Breast epithelium (tissue), 4 donors: ENCODE measurements around the gene PARVB. TPM values are rescaled to one million over a fixed set of nuclear protein-coding genes. Genes with fewer than 3 reads are reported as not detected.

Experiments
- DNase-seq, 2 donors: peaks; one replicate each; pipeline ENCODE4 v3.0.0-alpha.2; 2019; ENCODE audit warnings: low spot score in 2 of 2
- H3K27ac ChIP-seq, 2 donors: fragments of 200-600 bp; sonication (generic) in 1 of 2; one replicate each; pipeline ENCODE4 v1.5.1; 2016 to 2019; ENCODE audit warnings: mild to moderate bottlenecking in 1 of 2
- H3K27me3 ChIP-seq, 2 donors: fragments of 200-600 bp; sonication (generic) in 1 of 2; one replicate each; pipeline versions ENCODE4 v1.5.1 to v1.6.0; 2017 to 2019; ENCODE audit warnings: control low read depth in 1 of 2, mild to moderate bottlenecking in 1 of 2
- H3K36me3 ChIP-seq: fragments of 200-600 bp; one replicate; pipeline ENCODE4 v1.5.1; 2019
- H3K4me1 ChIP-seq, 2 donors: fragments of 200-600 bp; sonication (generic); one replicate each; pipeline ENCODE4 v1.5.1; 2016 to 2019; ENCODE audit warnings: control low read depth in 1 of 2
- H3K4me3 ChIP-seq, 3 donors: fragments of 200-600 bp; sonication (generic); 1 replicate in 2 of 3; 2 replicates in 1 of 3; pipeline ENCODE4 v1.5.1; 2016 to 2019; ENCODE audit warnings: mild to moderate bottlenecking in 3 of 3, moderate library complexity in 2 of 3
- H3K9me3 ChIP-seq, 2 donors: fragments of 200-600 bp; sonication (generic) in 1 of 2; one replicate each; pipeline ENCODE4 v1.5.1; 2016 to 2019; ENCODE audit warnings: control low read depth in 1 of 2
- POLR2A ChIP-seq: fragments of 450-650 bp; IDR thresholded peaks from one replicate; pipeline ENCODE4 v1.6.1; 2016; ENCODE audit warnings: antibody characterized with exemption, mild to moderate bottlenecking, moderate library complexity
- POLR2AphosphoS5 ChIP-seq, 3 donors: sonication (generic); formaldehyde crosslinking; IDR thresholded peaks; one replicate each; pipeline ENCODE4 v1.6.1; 2017; ENCODE audit warnings: antibody characterized with exemption in 3 of 3
- intact Hi-C: fragments of 100-400 bp; cut with DNase I; formaldehyde crosslinking; loops from one replicate; pipeline ENCODE4 v1.15.1; 2023; ENCODE audit warnings: low total_unique reads
- total RNA-seq, 3 donors: library from RNA; depleted of rRNA; stranded (reverse); fragments of >200 nt; gene quantifications; one replicate each; pipeline ENCODE4 v1.1.0, GENCODE V29; 2016
- TF ChIP-seq, protein P1 (sequence below), 3 donors: fragments of 450-650 bp; IDR thresholded peaks; one replicate each; pipeline ENCODE4 v1.5.1; 2016 to 2017; ENCODE audit warnings: antibody characterized with exemption in 3 of 3, mild to moderate bottlenecking in 3 of 3, moderate library complexity in 3 of 3

The PARVB gene
- total RNA-seq, 3 donors from 2014 or later: 12.3 to 57.6 (median 21.6) TPM

DNA sequence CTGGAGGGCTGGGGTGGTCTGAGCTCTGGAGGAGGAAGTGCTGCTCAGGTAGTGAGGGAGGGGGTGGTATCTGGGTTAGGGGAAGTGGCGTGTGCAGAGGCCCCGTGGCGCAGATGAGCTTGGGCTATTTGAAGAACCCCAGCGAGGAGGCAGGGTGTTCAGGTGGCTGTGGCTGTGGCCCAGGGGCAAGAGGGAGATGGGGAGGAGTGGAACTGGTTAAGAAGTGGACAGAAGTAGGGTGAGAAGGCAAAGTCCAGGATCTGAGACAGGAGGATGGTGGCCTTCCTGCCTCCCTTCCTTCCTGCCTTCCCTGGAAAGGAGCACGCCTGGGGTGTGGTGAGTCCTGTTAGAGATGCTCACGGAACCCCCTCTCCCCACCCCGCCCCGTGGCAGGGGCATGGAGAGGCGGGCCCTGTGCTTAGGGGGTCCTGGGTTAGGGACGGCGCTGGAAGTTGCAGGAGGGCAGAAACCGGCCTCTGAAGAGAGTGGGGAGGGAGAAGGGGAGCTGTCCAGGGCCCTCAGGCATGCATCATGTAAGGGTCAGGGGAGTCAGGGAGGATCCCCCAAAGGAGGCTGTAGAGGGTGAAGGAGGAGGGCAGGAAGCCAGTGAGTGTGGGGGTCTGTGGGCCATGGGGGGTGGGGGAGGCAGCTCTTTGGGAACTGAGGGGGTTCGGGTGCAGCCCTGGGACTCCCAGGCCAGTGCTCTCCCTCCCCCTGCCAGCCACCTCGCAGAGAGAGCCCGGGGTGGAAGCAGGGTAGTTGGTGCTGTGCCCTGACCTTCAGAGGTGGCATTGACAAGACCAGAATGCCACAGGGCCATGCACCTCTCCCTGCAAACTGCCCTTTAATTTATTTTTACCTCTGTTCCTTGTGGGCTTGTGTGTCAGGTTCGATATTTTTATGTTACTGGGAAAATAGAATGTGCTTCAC, 92.9 kb downstream of the PARVB start:
- DNase-seq: no peak
- no peak overlapping the region for H3K4me3 ChIP-seq
- H3K36me3 ChIP-seq: no peaks in the 10 kb centered on the region
- H3K27ac ChIP-seq: no peak overlapping the region
- H3K9me3 ChIP-seq: peaks cover 9% of the 10 kb centered on the region in 2 donors
- no peaks in the 10 kb centered on the region for H3K27me3 ChIP-seq
- intact Hi-C loops: no loop called here
- TF ChIP-seq, protein P1, sequence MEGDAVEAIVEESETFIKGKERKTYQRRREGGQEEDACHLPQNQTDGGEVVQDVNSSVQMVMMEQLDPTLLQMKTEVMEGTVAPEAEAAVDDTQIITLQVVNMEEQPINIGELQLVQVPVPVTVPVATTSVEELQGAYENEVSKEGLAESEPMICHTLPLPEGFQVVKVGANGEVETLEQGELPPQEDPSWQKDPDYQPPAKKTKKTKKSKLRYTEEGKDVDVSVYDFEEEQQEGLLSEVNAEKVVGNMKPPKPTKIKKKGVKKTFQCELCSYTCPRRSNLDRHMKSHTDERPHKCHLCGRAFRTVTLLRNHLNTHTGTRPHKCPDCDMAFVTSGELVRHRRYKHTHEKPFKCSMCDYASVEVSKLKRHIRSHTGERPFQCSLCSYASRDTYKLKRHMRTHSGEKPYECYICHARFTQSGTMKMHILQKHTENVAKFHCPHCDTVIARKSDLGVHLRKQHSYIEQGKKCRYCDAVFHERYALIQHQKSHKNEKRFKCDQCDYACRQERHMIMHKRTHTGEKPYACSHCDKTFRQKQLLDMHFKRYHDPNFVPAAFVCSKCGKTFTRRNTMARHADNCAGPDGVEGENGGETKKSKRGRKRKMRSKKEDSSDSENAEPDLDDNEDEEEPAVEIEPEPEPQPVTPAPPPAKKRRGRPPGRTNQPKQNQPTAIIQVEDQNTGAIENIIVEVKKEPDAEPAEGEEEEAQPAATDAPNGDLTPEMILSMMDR (IDR thresholded peaks at IDR 0.05): no peak
- TF ChIP-seq POLR2AphosphoS5 (IDR thresholded peaks at IDR 0.05) (no peak), POLR2A (no peak)
- H3K4me1 ChIP-seq: no peaks in the 10 kb centered on the region

DNA sequence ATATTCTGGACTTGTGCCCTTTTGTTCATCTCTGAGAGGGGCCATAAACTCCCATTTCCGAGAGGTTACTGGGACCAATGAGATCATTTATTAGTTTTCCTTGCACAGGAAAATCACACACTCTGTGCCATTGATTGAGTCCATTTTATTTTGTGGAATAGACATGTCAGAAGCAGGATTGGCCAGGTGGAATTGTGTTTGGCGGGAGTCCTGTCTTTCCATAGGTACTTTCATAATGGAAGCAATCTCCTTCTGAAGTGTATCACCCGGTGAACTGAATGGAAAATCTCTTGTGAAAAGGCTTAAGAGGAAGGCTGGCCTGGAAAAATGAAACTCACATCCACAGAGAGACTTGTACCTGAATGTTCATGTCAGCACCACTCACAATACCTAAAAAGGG, 93.6 kb downstream of the PARVB start:
- TF ChIP-seq POLR2AphosphoS5 (IDR thresholded peaks at IDR 0.05) (no peak), POLR2A (no peak)
- TF ChIP-seq, protein P1 (IDR thresholded peaks at IDR 0.05): no peak
- Histone ChIP-seq H3K27me3 (no peaks in the 10 kb centered on the region), H3K9me3 (peaks cover 9% of the 10 kb centered on the region in 2 donors), H3K4me3 (no peak overlapping the region), H3K4me1 (no peaks in the 10 kb centered on the region), H3K27ac (no peak overlapping the region), H3K36me3 (no peaks in the 10 kb centered on the region)
- DNase-seq: no peak
- intact Hi-C loops: no loop called here

DNA sequence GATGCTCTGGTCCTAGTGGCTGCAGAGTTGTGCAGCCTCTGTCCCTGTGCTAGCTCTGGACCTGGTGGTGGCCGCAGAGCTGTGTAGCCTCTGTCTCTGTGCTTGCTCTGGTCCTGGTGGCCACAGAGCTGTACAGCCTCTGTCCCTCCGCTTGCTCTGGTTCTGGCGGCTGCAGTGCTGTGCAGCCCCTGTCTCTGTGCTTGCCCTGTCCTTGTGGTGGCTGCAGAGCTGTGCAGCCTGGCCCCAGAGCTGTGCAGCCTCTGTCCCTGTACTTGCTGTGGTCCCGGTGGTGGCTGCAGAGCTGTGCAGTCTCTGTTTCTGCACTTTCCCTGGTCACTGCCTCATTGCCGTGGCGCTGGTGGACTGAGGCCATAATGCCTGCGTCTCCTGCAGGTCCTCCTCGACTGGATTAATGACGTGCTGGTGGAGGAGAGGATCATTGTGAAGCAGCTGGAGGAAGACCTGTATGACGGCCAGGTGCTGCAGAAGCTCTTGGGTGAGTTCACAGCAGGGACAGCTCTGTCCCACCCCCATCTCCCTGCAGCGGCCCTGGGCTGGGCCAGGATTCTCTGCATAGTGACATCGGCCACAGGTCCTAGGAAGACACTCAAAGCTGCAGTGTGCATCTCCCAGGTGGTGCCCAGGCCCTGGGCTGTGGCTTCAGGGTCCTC, 94.7 kb downstream of the PARVB start:
- H3K27me3 ChIP-seq: no peaks in the 10 kb centered on the region
- no peak overlapping the region for H3K27ac ChIP-seq
- H3K36me3 ChIP-seq: no peaks in the 10 kb centered on the region
- H3K4me3 ChIP-seq: no peak overlapping the region
- no peaks in the 10 kb centered on the region for H3K4me1 ChIP-seq
- intact Hi-C loops: no loop called here
- TF ChIP-seq, protein P1 (IDR thresholded peaks at IDR 0.05): no peak
- TF ChIP-seq POLR2A (no peak), POLR2AphosphoS5 (IDR thresholded peaks at IDR 0.05) (no peak)
- peaks cover 9% of the 10 kb centered on the region in 2 donors for H3K9me3 ChIP-seq
- no peak for DNase-seq

DNA sequence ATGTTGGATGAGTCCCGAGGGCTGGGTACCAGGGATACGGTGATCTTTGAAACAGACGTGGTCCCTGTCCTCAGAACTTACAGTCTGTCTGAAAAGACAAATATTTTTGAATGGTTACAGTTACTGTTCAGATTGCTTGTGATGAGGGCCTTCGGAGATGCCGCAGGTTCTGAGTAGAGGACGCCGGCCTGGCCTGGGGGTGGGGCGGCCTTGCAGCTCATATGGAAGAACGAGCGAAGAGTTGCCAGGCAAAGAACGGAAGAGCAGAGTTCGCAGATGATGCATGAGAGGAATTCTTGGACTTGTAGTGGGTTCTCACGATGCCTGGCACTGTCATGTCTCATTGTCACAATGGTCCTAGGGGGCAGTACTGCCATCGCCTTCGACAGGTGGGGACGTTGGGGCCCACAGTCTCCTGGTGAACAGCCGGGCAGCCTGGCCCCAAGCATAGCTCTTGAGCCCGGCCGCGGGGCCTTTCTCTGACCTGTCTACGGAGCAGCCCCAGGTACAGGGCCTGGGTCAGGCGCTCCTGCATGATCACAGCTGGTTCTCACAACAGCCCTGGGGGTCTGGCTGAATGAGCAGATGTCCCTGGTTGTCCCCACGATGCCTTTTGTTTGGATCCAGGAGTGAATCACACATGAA, 95.7 kb downstream of the PARVB start:
- no peaks in the 10 kb centered on the region for H3K36me3 ChIP-seq
- intact Hi-C loops: no loop called here
- H3K27ac ChIP-seq: no peak overlapping the region
- no peak for DNase-seq
- H3K4me3 ChIP-seq: no peak overlapping the region
- no peaks in the 10 kb centered on the region for H3K4me1 ChIP-seq
- peaks cover 9% of the 10 kb centered on the region in 2 donors for H3K9me3 ChIP-seq
- no peaks in the 10 kb centered on the region for H3K27me3 ChIP-seq
- no peak for TF ChIP-seq POLR2AphosphoS5 (IDR thresholded peaks at IDR 0.05)
- TF ChIP-seq POLR2A: no peak
- TF ChIP-seq, protein P1 (IDR thresholded peaks at IDR 0.05): no peak
